LHCN-M2 (cell line): ENCODE results near the gene C21orf91. TPM values are rescaled to one million over a fixed set of nuclear protein-coding genes. Genes with fewer than 3 reads are reported as not detected.
A peak's percentile ranks its signal among the peaks of the same experiment; 100 is the strongest.

Source experiments
- DNase-seq: peaks from one replicate; pipeline ENCODE4 v3.0.0-alpha.2; 2012; ENCODE audit warnings: low read depth
- total RNA-seq: library from RNA; depleted of rRNA; stranded (reverse); fragments of >200 nt; gene quantifications from 2 replicates; pipeline ENCODE4 v1.2.3, GENCODE V29; 2014

The C21orf91 gene
- total RNA-seq, 1 experiment from 2014 or later, result 8.0 TPM

GRCh38 chr21:17798796-17799195 lies 20.4 kb downstream of the C21orf91 start:
- peak; percentile 18 for DNase-seq

- no peak for DNase-seq
These were observed 21.2 kb downstream of the C21orf91 start for GRCh38 chr21:17797967-17798366.

GRCh38 chr21:17796503-17796902 lies 22.7 kb downstream of the C21orf91 start:
- no peak for DNase-seq

GRCh38 chr21:17796037-17796403 lies 23.1 kb downstream of the C21orf91 start:
- DNase-seq, result no peak

GRCh38 chr21:17795146-17796036 lies 23.8 kb downstream of the C21orf91 start:
- DNase-seq, result no peak

GRCh38 chr21:17794518-17795145 lies 24.5 kb downstream of the C21orf91 start:
- no peak for DNase-seq

- DNase-seq, result peak; percentile 20
These were observed 25.7 kb downstream of the C21orf91 start for GRCh38 chr21:17793246-17794123.

GRCh38 chr21:17789656-17790055 lies 29.5 kb downstream of the C21orf91 start:
- no peak for DNase-seq

- no peak for DNase-seq
These were observed 30.1 kb downstream of the C21orf91 start for GRCh38 chr21:17789069-17789468.

- no peak for DNase-seq
These were observed 32.3 kb downstream of the C21orf91 start for GRCh38 chr21:17786851-17787181.

GRCh38 chr21:17786071-17786850 lies 32.9 kb downstream of the C21orf91 start:
- DNase-seq, result no peak

- no peak for DNase-seq
These were observed 33.8 kb downstream of the C21orf91 start for GRCh38 chr21:17785403-17785788.

- no peak for DNase-seq
These were observed 34.4 kb downstream of the C21orf91 start for GRCh38 chr21:17784604-17785402.

- DNase-seq, result no peak
These were observed 35.0 kb downstream of the C21orf91 start for GRCh38 chr21:17784180-17784598.

- no peak for DNase-seq
These were observed 35.5 kb downstream of the C21orf91 start for GRCh38 chr21:17783481-17784179.

GRCh38 chr21:17783003-17783402 lies 36.2 kb downstream of the C21orf91 start:
- DNase-seq, result no peak

- no peak for DNase-seq
These were observed 37.1 kb downstream of the C21orf91 start for GRCh38 chr21:17782051-17782450.

GRCh38 chr21:17781524-17781923 lies 37.6 kb downstream of the C21orf91 start:
- no peak for DNase-seq

- DNase-seq, result no peak
These were observed 38.6 kb downstream of the C21orf91 start for GRCh38 chr21:17780539-17780938.

- DNase-seq, result no peak
These were observed 39.2 kb downstream of the C21orf91 start for GRCh38 chr21:17779980-17780379.
